Activated T-cell treated with anti-CD3 and anti-CD28 coated beads, Interleukin-2, amount 50 U/mL, for 72 hours (primary cell): Measurements from ENCODE around the gene SLC30A9. TPM values are rescaled to one million over a fixed set of nuclear protein-coding genes. Genes with fewer than 3 reads are reported as not detected.

ENCODE experiments used
- ATAC-seq, 2 donors: fragments of 150-1000 bp; cut with Tn5 transposase; replicated peaks in 1 of 2; 2 replicates each; pipeline ENCODE4 v1.10.0; 2021; ENCODE audit warnings: moderate library complexity in 2 of 2, mild to moderate bottlenecking in 1 of 2
- DNase-seq, 2 donors: peaks; one replicate each; pipeline ENCODE4 v3.0.0; 2021 to 2022; ENCODE audit warnings: mixed read lengths in 1 of 2
- H3K27ac Mint-ChIP-seq: one replicate; pipeline ENCODE4 v1.8.0; 2022; ENCODE audit warnings: mild to moderate bottlenecking, moderate library complexity, mixed read lengths
- H3K27me3 Mint-ChIP-seq: one replicate; pipeline ENCODE4 v1.8.0; 2022; ENCODE audit warnings: low read depth, mixed read lengths
- H3K36me3 Mint-ChIP-seq, 2 donors: one replicate each; pipeline ENCODE4 v1.8.0; 2022; ENCODE audit warnings: mixed read lengths in 2 of 2, mild to moderate bottlenecking in 1 of 2; ENCODE audit not compliant: insufficient read depth in 2 of 2
- H3K4me1 Mint-ChIP-seq: one replicate; pipeline ENCODE4 v1.8.0; 2022; ENCODE audit warnings: low read depth, mixed read lengths
- H3K4me3 Mint-ChIP-seq, 2 donors: one replicate each; pipeline ENCODE4 v1.8.0; 2022; ENCODE audit warnings: mild to moderate bottlenecking in 2 of 2, mixed read lengths in 2 of 2, moderate library complexity in 2 of 2
- H3K9me3 Mint-ChIP-seq, 2 donors: one replicate each; pipeline ENCODE4 v1.8.0; 2022; ENCODE audit warnings: mixed read lengths in 2 of 2
- total RNA-seq, 2 donors: library from RNA; stranded (reverse); gene quantifications; one replicate each; pipeline ENCODE4 v1.2.3, GENCODE V29; 2022

The SLC30A9 gene
- total RNA-seq, 2 donors from 2014 or later: 45.5 to 47.8 TPM

GRCh38 chr4:42048394-42048793, 58.1 kb downstream of the SLC30A9 start:
- no peaks in the 10 kb centered on the region for H3K4me1 Mint-ChIP-seq

GRCh38 chr4:42050516-42051249, 60.4 kb downstream of the SLC30A9 start:
- Mint-ChIP-seq H3K27ac (no peak overlapping the region), H3K4me3 (no peak overlapping the region), H3K9me3 (peaks cover 2 to 5% of the 10 kb centered on the region in 2 donors), H3K36me3 (peaks cover 8 to 35% of the 10 kb centered on the region in 2 donors), H3K4me1 (no peaks in the 10 kb centered on the region), H3K27me3 (no peaks in the 10 kb centered on the region)
- ATAC-seq (no peak), DNase-seq (no peak)

More at GRCh38 chr4:42048394-42048793, 58.1 kb downstream of the SLC30A9 start:
- Mint-ChIP-seq H3K4me3 (no peak overlapping the region), H3K36me3 (peaks cover 15 to 44% of the 10 kb centered on the region in 2 donors), H3K27ac (no peak overlapping the region), H3K9me3 (peaks cover 11 to 14% of the 10 kb centered on the region in 2 donors), H3K27me3 (no peaks in the 10 kb centered on the region)
- no peak for DNase-seq
- ATAC-seq: no peak

GRCh38 chr4:42066402-42066801, 76.1 kb downstream of the SLC30A9 start:
- no peaks in the 10 kb centered on the region for H3K36me3 Mint-ChIP-seq
- ATAC-seq (no peak), DNase-seq (no peak)
- H3K27me3 Mint-ChIP-seq: no peaks in the 10 kb centered on the region
- H3K9me3 Mint-ChIP-seq: no peaks in the 10 kb centered on the region
- H3K4me3 Mint-ChIP-seq: no peak overlapping the region
- H3K27ac Mint-ChIP-seq: no peak overlapping the region
- no peaks in the 10 kb centered on the region for H3K4me1 Mint-ChIP-seq

GRCh38 chr4:42067264-42067663, 76.9 kb downstream of the SLC30A9 start:
- peaks cover 0 to 2% of the 10 kb centered on the region in 2 donors for H3K36me3 Mint-ChIP-seq

GRCh38 chr4:42070463-42070862, 80.1 kb downstream of the SLC30A9 start:
- H3K4me3 Mint-ChIP-seq: no peak overlapping the region
- no peaks in the 10 kb centered on the region for H3K9me3 Mint-ChIP-seq
- H3K36me3 Mint-ChIP-seq: peaks cover 3 to 7% of the 10 kb centered on the region in 2 donors
- no peak overlapping the region for H3K27ac Mint-ChIP-seq
- DNase-seq (no peak), ATAC-seq (no peak)
- H3K4me1 Mint-ChIP-seq: no peaks in the 10 kb centered on the region
- H3K27me3 Mint-ChIP-seq: no peaks in the 10 kb centered on the region

More at GRCh38 chr4:42067264-42067663, 76.9 kb downstream of the SLC30A9 start:
- no peaks in the 10 kb centered on the region for H3K9me3 Mint-ChIP-seq
- ATAC-seq (no peak), DNase-seq (no peak)
- H3K4me1 Mint-ChIP-seq: no peaks in the 10 kb centered on the region
- no peak overlapping the region for H3K4me3 Mint-ChIP-seq
- H3K27me3 Mint-ChIP-seq: no peaks in the 10 kb centered on the region
- H3K27ac Mint-ChIP-seq: no peak overlapping the region

- H3K9me3 Mint-ChIP-seq: no peaks in the 10 kb centered on the region
- no peak overlapping the region for H3K4me3 Mint-ChIP-seq
- no peaks in the 10 kb centered on the region for H3K27me3 Mint-ChIP-seq
- no peak for ATAC-seq
- H3K36me3 Mint-ChIP-seq: peaks cover 3 to 11% of the 10 kb centered on the region in 2 donors
- peak overlapping the region; percentile 11 for H3K27ac Mint-ChIP-seq
- H3K4me1 Mint-ChIP-seq: no peaks in the 10 kb centered on the region
- DNase-seq: no peak
These were observed 84.0 kb downstream of the SLC30A9 start for GRCh38 chr4:42074294-42074693.

- Mint-ChIP-seq H3K9me3 (no peaks in the 10 kb centered on the region), H3K4me1 (no peaks in the 10 kb centered on the region), H3K27ac (no peak overlapping the region), H3K27me3 (no peaks in the 10 kb centered on the region), H3K36me3 (peaks cover 0 to 6% of the 10 kb centered on the region in 2 donors), H3K4me3 (no peak overlapping the region)
- no peak for DNase-seq
- no peak for ATAC-seq
These were observed 88.0 kb downstream of the SLC30A9 start for GRCh38 chr4:42078184-42078801.

GRCh38 chr4:42080306-42080705, 90.0 kb downstream of the SLC30A9 start:
- peaks cover 0 to 6% of the 10 kb centered on the region in 2 donors for H3K36me3 Mint-ChIP-seq
- no peaks in the 10 kb centered on the region for H3K9me3 Mint-ChIP-seq
- no peak overlapping the region for H3K4me3 Mint-ChIP-seq
- H3K27me3 Mint-ChIP-seq: no peaks in the 10 kb centered on the region
- H3K4me1 Mint-ChIP-seq: no peaks in the 10 kb centered on the region
- H3K27ac Mint-ChIP-seq: peak overlapping the region; percentile 63
- DNase-seq (no peak), ATAC-seq (no peak)

GRCh38 chr4:42083816-42084215, 93.5 kb downstream of the SLC30A9 start:
- no peaks in the 10 kb centered on the region for H3K27me3 Mint-ChIP-seq
- H3K4me3 Mint-ChIP-seq: no peak overlapping the region
- no peaks in the 10 kb centered on the region for H3K4me1 Mint-ChIP-seq
- no peaks in the 10 kb centered on the region for H3K9me3 Mint-ChIP-seq
- DNase-seq: no peak
- no peak overlapping the region for H3K27ac Mint-ChIP-seq
- peaks cover 0 to 11% of the 10 kb centered on the region in 2 donors for H3K36me3 Mint-ChIP-seq
- no peak for ATAC-seq

- ATAC-seq (no peak), DNase-seq (no peak)
- Mint-ChIP-seq H3K27ac (no peak overlapping the region), H3K36me3 (peaks cover 0 to 10% of the 10 kb centered on the region in 2 donors), H3K4me3 (no peak overlapping the region), H3K4me1 (no peaks in the 10 kb centered on the region), H3K9me3 (no peaks in the 10 kb centered on the region), H3K27me3 (no peaks in the 10 kb centered on the region)
These were observed 98.1 kb downstream of the SLC30A9 start for GRCh38 chr4:42088386-42088785.

- H3K4me1 Mint-ChIP-seq: no peaks in the 10 kb centered on the region
- H3K9me3 Mint-ChIP-seq: peaks cover 1 to 3% of the 10 kb centered on the region in 2 donors
- H3K36me3 Mint-ChIP-seq: peaks cover 0 to 3% of the 10 kb centered on the region in 2 donors
- H3K4me3 Mint-ChIP-seq: no peak overlapping the region
- ATAC-seq (no peak), DNase-seq (no peak)
- H3K27ac Mint-ChIP-seq: no peak overlapping the region
- H3K27me3 Mint-ChIP-seq: no peaks in the 10 kb centered on the region
These were observed 111.2 kb downstream of the SLC30A9 start for GRCh38 chr4:42101446-42101975.

GRCh38 chr4:42104521-42104920, 114.2 kb downstream of the SLC30A9 start:
- H3K4me1 Mint-ChIP-seq: no peaks in the 10 kb centered on the region
- peaks cover 1 to 2% of the 10 kb centered on the region in 2 donors for H3K9me3 Mint-ChIP-seq
- peaks cover 0 to 3% of the 10 kb centered on the region in 2 donors for H3K36me3 Mint-ChIP-seq
- DNase-seq (no peak), ATAC-seq (no peak)
- H3K27ac Mint-ChIP-seq: no peak overlapping the region
- H3K27me3 Mint-ChIP-seq: peaks cover 7% of the 10 kb centered on the region
- no peak overlapping the region for H3K4me3 Mint-ChIP-seq

GRCh38 chr4:42112846-42113245, 122.5 kb downstream of the SLC30A9 start:
- no peaks in the 10 kb centered on the region for H3K9me3 Mint-ChIP-seq
- H3K4me3 Mint-ChIP-seq: no peak overlapping the region
- DNase-seq (no peak), ATAC-seq (no peak)
- H3K36me3 Mint-ChIP-seq: no peaks in the 10 kb centered on the region
- no peaks in the 10 kb centered on the region for H3K4me1 Mint-ChIP-seq
- H3K27ac Mint-ChIP-seq: no peak overlapping the region
- H3K27me3 Mint-ChIP-seq: peaks cover 16% of the 10 kb centered on the region
